ENCODE data around the gene KCTD1.

DNA sequence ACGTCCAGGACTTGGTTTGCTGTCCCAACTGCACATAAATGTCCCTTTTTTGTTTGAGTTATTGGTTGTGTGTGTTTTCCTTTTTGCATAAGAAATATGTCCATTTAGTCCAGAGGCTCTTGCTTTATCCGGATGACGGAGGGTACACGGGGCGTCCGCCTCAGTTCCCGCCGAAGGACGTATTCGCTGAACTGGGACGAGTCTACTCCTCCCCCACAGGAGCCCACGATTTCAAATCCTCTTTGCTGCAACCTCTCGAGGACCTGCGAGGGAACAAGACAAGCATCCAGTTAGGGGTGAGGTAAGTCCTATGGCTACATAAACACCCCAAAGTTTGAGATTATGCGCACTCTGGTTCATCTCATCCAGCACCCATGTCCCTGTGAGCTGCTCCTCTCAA lies 92.7 kb downstream of the KCTD1 start:
- TF ChIP-seq CTCF (IDR thresholded peaks at IDR 0.05; ENCODE audit: insufficient read depth, low read length) = no peak
- no peak for TF ChIP-seq POLR2AphosphoS5 (IDR thresholded peaks at IDR 0.05; ENCODE audit: low read depth)
- TF ChIP-seq, protein P1, sequence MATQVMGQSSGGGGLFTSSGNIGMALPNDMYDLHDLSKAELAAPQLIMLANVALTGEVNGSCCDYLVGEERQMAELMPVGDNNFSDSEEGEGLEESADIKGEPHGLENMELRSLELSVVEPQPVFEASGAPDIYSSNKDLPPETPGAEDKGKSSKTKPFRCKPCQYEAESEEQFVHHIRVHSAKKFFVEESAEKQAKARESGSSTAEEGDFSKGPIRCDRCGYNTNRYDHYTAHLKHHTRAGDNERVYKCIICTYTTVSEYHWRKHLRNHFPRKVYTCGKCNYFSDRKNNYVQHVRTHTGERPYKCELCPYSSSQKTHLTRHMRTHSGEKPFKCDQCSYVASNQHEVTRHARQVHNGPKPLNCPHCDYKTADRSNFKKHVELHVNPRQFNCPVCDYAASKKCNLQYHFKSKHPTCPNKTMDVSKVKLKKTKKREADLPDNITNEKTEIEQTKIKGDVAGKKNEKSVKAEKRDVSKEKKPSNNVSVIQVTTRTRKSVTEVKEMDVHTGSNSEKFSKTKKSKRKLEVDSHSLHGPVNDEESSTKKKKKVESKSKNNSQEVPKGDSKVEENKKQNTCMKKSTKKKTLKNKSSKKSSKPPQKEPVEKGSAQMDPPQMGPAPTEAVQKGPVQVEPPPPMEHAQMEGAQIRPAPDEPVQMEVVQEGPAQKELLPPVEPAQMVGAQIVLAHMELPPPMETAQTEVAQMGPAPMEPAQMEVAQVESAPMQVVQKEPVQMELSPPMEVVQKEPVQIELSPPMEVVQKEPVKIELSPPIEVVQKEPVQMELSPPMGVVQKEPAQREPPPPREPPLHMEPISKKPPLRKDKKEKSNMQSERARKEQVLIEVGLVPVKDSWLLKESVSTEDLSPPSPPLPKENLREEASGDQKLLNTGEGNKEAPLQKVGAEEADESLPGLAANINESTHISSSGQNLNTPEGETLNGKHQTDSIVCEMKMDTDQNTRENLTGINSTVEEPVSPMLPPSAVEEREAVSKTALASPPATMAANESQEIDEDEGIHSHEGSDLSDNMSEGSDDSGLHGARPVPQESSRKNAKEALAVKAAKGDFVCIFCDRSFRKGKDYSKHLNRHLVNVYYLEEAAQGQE (IDR thresholded peaks at IDR 0.05; ENCODE audit: insufficient replicate concordance, low read depth) = no peak
- no peak for TF ChIP-seq SPI1 (IDR thresholded peaks at IDR 0.05; ENCODE audit: borderline replicate concordance, low read depth)
